K562 (cell line): ENCODE results near the gene MGST3. TPM values are rescaled to one million over a fixed set of nuclear protein-coding genes. Genes with fewer than 3 reads are reported as not detected.
A peak's percentile ranks its signal among the peaks of the same experiment; 100 is the strongest.

Experiments used
- ATAC-seq: fragments of 200-7000 bp; cut with Tn5 transposase; 3 replicates; pipeline ENCODE4 v1.9.1; 2020; ENCODE audit warnings: moderate library complexity
- BruUV-seq: library from RNA; stranded (reverse); fragments of 400-500 nt; replicated peaks from 2 replicates; lab custom pipeline; 2021; lab: Mats Ljungman, UMichigan
- CTCF ChIA-PET: fragments of 300-600 bp; formaldehyde crosslinking; extraction: SDS; loops from one replicate; lab custom pipeline; 2021; ENCODE audit warnings: low intra/inter-chr PET ratio; lab: Yijun Ruan, JAX
- POLR2A ChIA-PET: fragments of 300-600, 350-650 bp; sonication (Branson Sonifier 250); formaldehyde crosslinking; extraction: SDS; loops from one replicate; lab custom pipeline; 2021; ENCODE audit warnings: antibody characterized with exemption, inconsistent platforms; lab: Yijun Ruan, JAX
- DNase-seq, 4 experiments: peaks; one replicate each; pipeline versions ENCODE4 v3.0.0 to v3.0.0-alpha.2; 2011 to 2018; ENCODE audit warnings: low spot score in 3 of 4, mixed read lengths in 3 of 4; ENCODE audit errors: extremely low read depth in 1 of 4
- FAIRE-seq: peaks from 2 replicates; lab custom pipeline; 2011; peaks lifted over from hg19 to GRCh38; lab: Jason Lieb, UNC
- H2AFZ ChIP-seq: 2 replicates; pipeline ENCODE4 v1.6.0; 2011; ENCODE audit warnings: low read depth, low read length, control low read depth, inconsistent platforms
- H3K27ac ChIP-seq: fragments of 200-600 bp; 3 replicates; pipeline ENCODE4 v1.8.0; 2011; ENCODE audit warnings: low read depth, mild to moderate bottlenecking, control low read depth, inconsistent platforms, low read length, moderate library complexity, mixed read lengths; ENCODE audit errors: extremely low read depth
- H3K27me3 ChIP-seq, 2 experiments: fragments of 300-600 bp in 1 of 2; 2 replicates in 1 of 2; 3 replicates in 1 of 2; pipeline versions ENCODE4 v1.6.0 to v1.8.0; 2011; ENCODE audit warnings: inconsistent platforms in 2 of 2, low read length in 2 of 2, mild to moderate bottlenecking in 1 of 2, mixed read lengths in 1 of 2, moderate library complexity in 1 of 2; ENCODE audit not compliant: control insufficient read depth in 2 of 2, insufficient read depth in 2 of 2
- H3K36me3 ChIP-seq: fragments of 300-600 bp; 3 replicates; pipeline ENCODE4 v1.8.0; 2011; ENCODE audit warnings: mild to moderate bottlenecking, low read length, inconsistent platforms; ENCODE audit not compliant: control insufficient read depth, insufficient read depth
- H3K4me1 ChIP-seq, 2 experiments: fragments of 200-600 bp in 1 of 2; replicated peaks in 1 of 2; 2 replicates in 1 of 2; 3 replicates in 1 of 2; pipeline versions ENCODE4 v1.5.1 to v1.8.0; 2011; ENCODE audit warnings: inconsistent platforms in 2 of 2, low read length in 2 of 2, mild to moderate bottlenecking in 1 of 2, mixed read lengths in 1 of 2, moderate library complexity in 1 of 2; ENCODE audit not compliant: control insufficient read depth in 2 of 2, insufficient read depth in 2 of 2
- H3K4me2 ChIP-seq: 2 replicates; pipeline ENCODE4 v1.6.1; 2011; ENCODE audit warnings: low read length, control low read depth, inconsistent platforms, mixed read lengths; ENCODE audit not compliant: insufficient read depth
- H3K4me3 ChIP-seq: fragments of 200-600 bp; sonication (generic), shearing (Covaris generic); 2 replicates; pipeline ENCODE4 v1.5.1; 2016; ENCODE audit warnings: control low read depth, inconsistent platforms
- H3K79me2 ChIP-seq: fragments of 200-600 bp; 3 replicates; pipeline ENCODE4 v1.8.0; 2011; ENCODE audit warnings: low read length, inconsistent platforms; ENCODE audit not compliant: control insufficient read depth, insufficient read depth
- H3K9ac ChIP-seq, 2 experiments: 2 replicates each; pipeline versions ENCODE4 v1.6.0 to v1.6.1; 2011; ENCODE audit warnings: low read depth in 2 of 2, low read length in 2 of 2, control low read depth in 1 of 2, inconsistent platforms in 1 of 2, mild to moderate bottlenecking in 1 of 2, mixed read lengths in 1 of 2; ENCODE audit not compliant: insufficient read depth in 1 of 2
- H3K9me1 ChIP-seq: one replicate; pipeline ENCODE4 v1.6.0; 2011; ENCODE audit warnings: inconsistent platforms, mild to moderate bottlenecking, low read length, moderate library complexity; ENCODE audit not compliant: control insufficient read depth, insufficient read depth
- H3K9me3 ChIP-seq: replicated peaks from 2 replicates; pipeline ENCODE4 v1.5.1; 2011; ENCODE audit warnings: low read depth, low read length, inconsistent platforms; ENCODE audit not compliant: control insufficient read depth, insufficient read depth
- H4K20me1 ChIP-seq: replicated peaks from 2 replicates; pipeline ENCODE4 v1.6.1; 2011; ENCODE audit warnings: low read length, inconsistent platforms, mixed read lengths; ENCODE audit not compliant: control insufficient read depth, insufficient read depth
- CHD4 ChIP-seq: fragments of 200-600 bp; sonication (generic); IDR thresholded peaks from 3 replicates; pipeline ENCODE4 v1.6.1; 2012; ENCODE audit warnings: low read depth, mild to moderate bottlenecking, mixed read lengths, low read length, inconsistent platforms; ENCODE audit not compliant: insufficient read depth, insufficient replicate concordance, poor library complexity, severe bottlenecking
- CREBBP ChIP-seq: IDR thresholded peaks from one replicate; pipeline ENCODE4 v1.6.1; 2012; ENCODE audit warnings: low read depth, mild to moderate bottlenecking, control low read depth, inconsistent platforms, low read length
- FOXA3 ChIP-seq, 2 experiments: fragments of 450-650 bp in 1 of 2; sonication (generic) in 1 of 2; formaldehyde crosslinking; IDR thresholded peaks in 1 of 2; conservative IDR thresholded peaks in 1 of 2; 2 replicates each; pipeline versions ENCODE4 v1.4.0 to v1.8.0; 2020 to 2022; ENCODE audit warnings: mild to moderate bottlenecking in 2 of 2, missing genetic modification reagents in 1 of 2
- FOXK2 ChIP-seq, 2 experiments: fragments of 450-650 bp; IDR thresholded peaks in 1 of 2; conservative IDR thresholded peaks in 1 of 2; 2 replicates each; pipeline ENCODE4 v1.6.1; 2016; ENCODE audit warnings: low read depth in 2 of 2, mild to moderate bottlenecking in 1 of 2
- HIVEP1 ChIP-seq: fragments of 250-450 bp; sonication (Bioruptor Pico); IDR thresholded peaks from 2 replicates; pipeline ENCODE4 v1.4.0; 2020; ENCODE audit warnings: mild to moderate bottlenecking
- HSF4 ChIP-seq: fragments of 250-450 bp; sonication (Bioruptor Pico); IDR thresholded peaks from 2 replicates; pipeline ENCODE4 v2.1.2; 2022; ENCODE audit warnings: mild to moderate bottlenecking, moderate library complexity, borderline replicate concordance
- KLF1 ChIP-seq: fragments of 450-650 bp; IDR thresholded peaks from 2 replicates; pipeline ENCODE4 v1.6.1; 2016; ENCODE audit warnings: missing genetic modification characterization, missing compliant biosample characterization
- MBD2 ChIP-seq: sonication (generic); IDR thresholded peaks from 2 replicates; pipeline ENCODE4 v1.6.1; 2016; ENCODE audit warnings: low read depth, borderline replicate concordance
- NR2C1 ChIP-seq, 2 experiments: fragments of 450-650 bp; IDR thresholded peaks; 2 replicates each; pipeline ENCODE4 v1.6.1; 2017; ENCODE audit warnings: mild to moderate bottlenecking in 2 of 2, antibody characterized with exemption in 1 of 2, inconsistent platforms in 1 of 2, missing compliant biosample characterization in 1 of 2, missing genetic modification characterization in 1 of 2
- PHB ChIP-seq: fragments of 250-450 bp; sonication (Bioruptor Pico); IDR thresholded peaks from 2 replicates; pipeline ENCODE4 v1.5.0; 2021
- TBP ChIP-seq: optimal IDR thresholded peaks from 2 replicates; pipeline ENCODE3; 2011; ENCODE audit warnings: low read depth, low read length, improper control_type of control experiment
- THRA ChIP-seq: fragments of 450-650 bp; IDR thresholded peaks from 2 replicates; pipeline ENCODE4 v1.6.1; 2017; ENCODE audit warnings: mild to moderate bottlenecking, moderate library complexity
- ZBTB34 ChIP-seq: fragments of 250-450 bp; sonication (Bioruptor Pico); IDR thresholded peaks from 2 replicates; pipeline ENCODE4 v1.8.0; 2021; ENCODE audit warnings: mild to moderate bottlenecking, moderate library complexity
- ZC3H4 ChIP-seq: sonication (generic); formaldehyde crosslinking; IDR thresholded peaks from 2 replicates; pipeline ENCODE4 v1.9.0; 2021; ENCODE audit warnings: missing genetic modification reagents, borderline replicate concordance
- ZNF398 ChIP-seq: fragments of 250-450 bp; sonication (Bioruptor Pico); IDR thresholded peaks from 2 replicates; pipeline ENCODE4 v1.8.0; 2021; ENCODE audit warnings: moderate library complexity, mild to moderate bottlenecking, inconsistent platforms
- ZNF57 ChIP-seq: fragments of 450-650 bp; formaldehyde crosslinking; IDR thresholded peaks from 2 replicates; pipeline ENCODE4 v1.4.0; 2020; ENCODE audit warnings: mild to moderate bottlenecking, moderate library complexity
- WGBS: fragments of 100-300 bp; shearing (Covaris generic); methylation state at CpG from one replicate; pipeline ENCODE4 v1.1.6; 2016; ENCODE audit warnings: low coverage, mixed read lengths; ENCODE audit not compliant: insufficient coverage; ENCODE audit errors: missing lambda C conversion rate; 5-methylcytosine and 5-hydroxymethylcytosine counted together
- in situ Hi-C: fragments of 300-500 bp; cut with MboI; formaldehyde crosslinking; loops from 4 replicates; pipeline ENCODE4 v1.15.0; 2018; ENCODE audit warnings: inconsistent platforms, mixed read lengths
- intact Hi-C: fragments of 100-400 bp; cut with micrococcal nuclease; formaldehyde crosslinking; loops from 2 replicates; pipeline ENCODE4 v1.14.2; 2022
- polyA plus RNA-seq, 8 experiments: library from polyadenylated mRNA; depleted of rRNA in 4 of 8; stranded (reverse) in 5 of 8; unstranded in 3 of 8; fragments of >200 nt; fragmentation: Nextera tagmentation in 2 of 8; fragmentation: Illumina TruSeq in 1 of 8; extraction: Ambion mirVana in 2 of 8; extraction: Trizol in 1 of 8; gene quantifications; 2 replicates each; pipeline versions ENCODE4 v1.2.1 to v1.2.3, GENCODE V29; 2011 to 2014; ENCODE audit warnings: inconsistent platforms in 1 of 8, missing spikeins in 1 of 8
- total RNA-seq, 7 experiments: library from RNA; depleted of rRNA in 6 of 7; stranded (reverse); fragments of >200 nt in 6 of 7; fragmentation: Illumina TruSeq in 2 of 7; extraction: Trizol in 2 of 7; gene quantifications; 2 replicates each; pipeline versions ENCODE4 v1.2.1 to v1.2.3, GENCODE V29; 2011 to 2021; ENCODE audit warnings: low replicate concordance in 1 of 7

Gene MGST3
- total and polyA plus RNA-seq, 9 of the 15 experiments (the other 6 are each of a cell fraction or from before 2014, with no cell fraction given), result 70.7 to 287 (median 105) TPM

- ChIA-PET CTCF (no interaction called here), POLR2A (interaction anchor here (1.0 kb wide), 1 partner anchor 14 kb away, joined by 3 read pairs; no protein-coding TSS in a partner anchor)
- BruUV-seq, result no TSS peak
- no peaks in the 10 kb centered on the region; the same call in 2 of the 3 replicates for H3K79me2 ChIP-seq
- H4K20me1 ChIP-seq, result no peaks in the 10 kb centered on the region
- H3K9me3 ChIP-seq, result no peaks in the 10 kb centered on the region
- no peak overlapping the region for H3K4me3 ChIP-seq
- intact Hi-C loops (no loop called here), in situ Hi-C loops (no loop called here)
- 0 out of 5 replicates have a peak, but pooled peaks cover 0 to under 1% of the 10 kb centered on the region in 2 experiments for H3K4me1 ChIP-seq
- peak; percentile 21; the same call in 1 of the 3 replicates for ATAC-seq
- H3K27ac ChIP-seq, result no peak overlapping the region
- no peak overlapping the region for H2AFZ ChIP-seq
- H3K36me3 ChIP-seq, result peaks cover 2% of the 10 kb centered on the region; the same call in 1 of the 3 replicates
- DNase-seq, result no peak
- FAIRE-seq, result no peak
- H3K4me2 ChIP-seq, result no peak overlapping the region
- no peak overlapping the region for H3K9ac ChIP-seq
- WGBS, result 74% methylated on average over 1 of the region's 1 CpG
- H3K27me3 ChIP-seq, result no peaks in the 10 kb centered on the region
- H3K9me1 ChIP-seq, result no peaks in the 10 kb centered on the region
- TF ChIP-seq FOXK2 (conservative IDR thresholded peaks at IDR 0.05 in 1 of 2, IDR thresholded peaks at IDR 0.05 in 1 of 2; ENCODE audit: low read depth in 2 of 2) (no peak), HSF4 (CRISPR knock-in tag) (no peak), FOXA3 (CRISPR knock-in tag; conservative IDR thresholded peaks at IDR 0.05 in 1 of 2, IDR thresholded peaks at IDR 0.05 in 1 of 2) (no peak), CREBBP (no peak), HIVEP1 (CRISPR knock-in tag) (no peak), KLF1 (no peak), THRA (no peak), ZNF398 (CRISPR knock-in tag) (no peak), ZC3H4 (no peak), ZBTB34 (CRISPR knock-in tag) (no peak), ZNF57 (CRISPR knock-in tag) (no peak), TBP (peak; percentile 61), MBD2 (no peak), CHD4 (no peak), NR2C1 (IDR thresholded peaks at IDR 0.05) (no peak), NR2C1 (tag; IDR thresholded peaks at IDR 0.05) (no peak), PHB (CRISPR knock-in tag) (no peak)
Measured at GRCh38 chr1:165639821-165640623, 9.0 kb downstream of the MGST3 start.
